ENCODE data around the gene EIF5AL1.
"Not testable (repeated sequence)": the region's sequence is repeated elsewhere in the genome, so short reads cannot be mapped to it uniquely, and the experiment has no call there.

EIF5AL1 gene

DNA sequence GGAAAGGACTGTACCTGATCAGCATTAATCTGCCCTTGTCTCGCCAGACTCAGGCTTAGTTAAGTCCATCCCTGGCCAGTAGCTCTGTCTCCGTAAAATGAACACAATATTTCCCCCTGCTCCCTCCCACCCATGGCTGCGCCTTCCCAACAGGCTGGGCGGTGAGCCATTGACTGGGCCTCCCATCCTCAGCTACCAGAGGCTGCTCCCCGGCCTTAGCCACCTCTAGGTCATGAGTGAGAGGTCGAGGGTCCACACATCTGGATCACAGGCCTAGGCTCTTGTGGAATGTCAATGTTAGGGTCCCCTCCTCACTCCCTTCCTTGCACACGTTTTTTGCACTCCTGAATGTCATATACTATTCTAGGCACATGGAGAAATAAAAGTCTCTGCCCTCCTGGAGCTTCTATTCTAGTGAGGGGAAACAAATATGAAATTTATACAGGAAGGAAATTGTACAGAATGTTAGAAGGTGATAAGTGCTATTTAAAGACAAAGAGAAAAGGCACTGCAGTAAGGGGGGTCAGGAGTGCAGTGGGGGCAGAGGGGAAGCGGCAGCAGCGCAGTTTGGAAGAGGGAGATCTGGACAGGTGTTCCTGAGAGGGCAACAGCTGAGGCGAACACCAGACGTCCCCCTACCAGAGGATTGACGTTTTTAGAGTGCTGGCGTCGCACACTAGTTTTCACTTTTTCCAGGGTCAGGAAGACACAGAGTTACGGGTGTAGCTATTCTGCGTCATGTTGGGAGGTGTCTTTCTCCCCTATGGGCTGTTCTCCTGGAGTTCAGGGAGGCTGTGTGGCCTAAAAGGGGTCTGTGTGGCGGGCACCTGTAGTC, 17.2 kb upstream of the EIF5AL1 start:
- ATAC-seq = no peak
- no peaks in the 10 kb centered on the region for H3K4me1 Mint-ChIP-seq
- H3K36me3 Mint-ChIP-seq (ENCODE audit: low read depth) = no peaks in the 10 kb centered on the region
- no peak for DNase-seq
- H3K27me3 Mint-ChIP-seq = peaks cover 7% of the 10 kb centered on the region
- no peak overlapping the region for H3K4me3 Mint-ChIP-seq
- H3K27ac Mint-ChIP-seq = no peak overlapping the region
- no peaks in the 10 kb centered on the region for H3K9me3 Mint-ChIP-seq

DNA sequence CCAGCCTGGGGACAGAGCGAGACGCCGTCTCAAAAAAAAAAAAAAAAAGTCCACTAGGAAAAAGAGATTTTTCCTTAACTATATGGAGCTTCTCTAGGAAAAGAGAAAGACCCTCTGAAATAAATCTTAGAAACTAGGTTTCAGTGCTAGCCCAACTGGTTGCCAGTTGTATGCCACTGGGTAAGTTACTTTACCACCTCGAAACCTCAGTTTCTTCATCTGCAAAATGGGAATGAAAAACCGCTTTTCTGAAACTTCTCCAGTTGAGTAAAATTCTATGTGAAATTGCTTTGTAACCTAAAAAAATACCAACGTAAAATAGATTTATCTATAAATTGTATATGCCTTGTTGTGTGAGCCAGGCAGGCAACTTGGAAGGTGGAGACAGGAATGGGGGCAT, 16.5 kb upstream of the EIF5AL1 start:
- Mint-ChIP-seq H3K4me3 (no peak overlapping the region), H3K27ac (no peak overlapping the region), H3K36me3 (ENCODE audit: low read depth) (no peaks in the 10 kb centered on the region), H3K4me1 (no peaks in the 10 kb centered on the region), H3K27me3 (peaks cover 7% of the 10 kb centered on the region), H3K9me3 (no peaks in the 10 kb centered on the region)
- no peak for ATAC-seq
- no peak for DNase-seq

DNA sequence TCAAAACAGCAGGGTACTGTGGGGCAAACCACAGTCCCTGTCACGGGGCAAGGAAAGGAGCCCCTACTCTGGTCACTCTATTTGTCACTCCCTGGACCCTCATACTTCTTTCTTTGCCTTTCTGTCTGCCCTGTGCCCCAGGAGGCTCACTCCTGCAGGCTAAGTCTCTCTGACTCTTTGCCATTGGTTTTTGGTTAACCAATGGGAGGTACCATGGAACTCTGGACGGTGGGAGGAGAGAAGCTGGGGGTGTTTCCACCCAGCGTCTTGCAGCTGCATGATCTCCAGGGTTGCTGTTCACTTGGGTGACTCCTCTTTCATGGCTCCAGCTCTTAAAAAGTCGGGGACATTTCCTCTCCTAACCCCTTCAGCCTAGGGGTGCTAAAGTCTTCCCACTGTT, 15.4 kb upstream of the EIF5AL1 start:
- Mint-ChIP-seq H3K36me3 (ENCODE audit: low read depth) (no peaks in the 10 kb centered on the region), H3K4me1 (no peaks in the 10 kb centered on the region), H3K4me3 (no peak overlapping the region), H3K27me3 (peaks cover 8% of the 10 kb centered on the region), H3K27ac (no peak overlapping the region), H3K9me3 (no peaks in the 10 kb centered on the region)
- ATAC-seq (no peak), DNase-seq (no peak)

DNA sequence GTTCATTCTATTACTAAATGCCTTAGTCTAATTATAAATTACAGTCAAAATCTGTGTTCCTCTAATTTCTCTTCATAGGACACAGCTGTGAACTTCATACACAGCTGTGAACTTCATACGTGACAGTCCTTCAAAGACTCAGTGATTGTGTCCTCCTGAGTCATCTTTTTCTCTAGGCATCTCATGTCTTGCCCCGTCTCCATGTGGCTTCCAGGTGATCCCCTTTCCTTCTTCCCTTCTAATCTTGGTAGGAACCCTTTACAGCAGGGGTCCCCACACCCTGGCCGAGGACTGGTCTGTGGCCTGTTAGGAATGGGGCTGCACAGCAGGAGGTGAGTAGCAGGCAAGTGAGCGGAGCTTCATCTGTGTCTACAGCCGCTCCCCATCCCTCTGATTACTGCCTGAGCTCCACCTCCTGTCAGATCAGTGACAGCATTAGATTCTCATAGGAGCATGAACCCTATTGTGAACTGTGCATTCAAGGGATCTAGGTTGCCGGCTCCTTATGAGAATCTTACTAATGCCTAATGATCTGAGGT, 14.0 kb upstream of the EIF5AL1 start:
- no peaks in the 10 kb centered on the region for H3K4me1 Mint-ChIP-seq
- no peak overlapping the region for H3K27ac Mint-ChIP-seq
- no peak for ATAC-seq
- no peak for DNase-seq
- no peaks in the 10 kb centered on the region for H3K9me3 Mint-ChIP-seq
- no peaks in the 10 kb centered on the region for H3K36me3 Mint-ChIP-seq (ENCODE audit: low read depth)
- no peak overlapping the region for H3K4me3 Mint-ChIP-seq
- H3K27me3 Mint-ChIP-seq = peaks cover 15% of the 10 kb centered on the region

DNA sequence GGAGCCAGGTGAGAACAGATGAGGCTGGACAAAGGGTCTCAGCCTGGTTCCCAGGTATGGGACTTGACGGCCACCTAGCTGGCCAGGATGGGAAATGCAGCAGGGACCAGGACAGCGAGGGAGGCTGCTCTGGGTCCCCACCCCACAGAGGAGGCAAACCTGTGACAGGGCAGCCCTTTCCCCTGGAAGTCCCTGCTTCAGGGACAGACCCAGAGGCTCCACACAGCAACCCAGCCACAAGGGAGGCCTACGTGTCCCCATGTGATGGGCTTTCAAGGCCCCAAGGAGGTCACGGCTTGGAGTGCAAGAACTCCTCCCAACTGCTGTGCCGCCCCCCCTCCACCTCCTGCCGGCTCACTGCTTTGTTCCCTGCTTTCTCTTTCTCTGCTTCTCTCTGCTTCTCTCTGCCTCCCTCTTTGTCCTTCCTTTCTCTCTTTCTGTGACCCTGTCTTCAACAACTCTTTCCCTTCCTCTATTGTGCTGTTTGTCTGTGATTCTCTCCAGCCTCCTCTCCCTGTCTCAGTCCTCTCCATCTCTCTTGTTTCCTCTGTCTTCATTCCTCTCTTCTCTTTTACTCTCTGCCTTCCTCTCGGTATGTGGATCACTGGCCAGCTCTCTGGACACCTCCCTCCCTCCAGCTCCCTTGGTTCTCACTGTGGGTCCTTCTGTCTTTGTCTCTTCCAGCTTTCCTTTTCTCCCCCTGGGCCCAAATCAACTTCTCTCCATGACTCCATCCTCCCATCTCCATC, 9.6 kb upstream of the EIF5AL1 start:
- no peaks in the 10 kb centered on the region for H3K36me3 Mint-ChIP-seq (ENCODE audit: low read depth)
- no peaks in the 10 kb centered on the region for H3K9me3 Mint-ChIP-seq
- H3K4me1 Mint-ChIP-seq = no peaks in the 10 kb centered on the region
- no peak overlapping the region for H3K4me3 Mint-ChIP-seq
- peaks cover 21% of the 10 kb centered on the region for H3K27me3 Mint-ChIP-seq
- H3K27ac Mint-ChIP-seq = no peak overlapping the region
- DNase-seq (no peak), ATAC-seq (no peak)

DNA sequence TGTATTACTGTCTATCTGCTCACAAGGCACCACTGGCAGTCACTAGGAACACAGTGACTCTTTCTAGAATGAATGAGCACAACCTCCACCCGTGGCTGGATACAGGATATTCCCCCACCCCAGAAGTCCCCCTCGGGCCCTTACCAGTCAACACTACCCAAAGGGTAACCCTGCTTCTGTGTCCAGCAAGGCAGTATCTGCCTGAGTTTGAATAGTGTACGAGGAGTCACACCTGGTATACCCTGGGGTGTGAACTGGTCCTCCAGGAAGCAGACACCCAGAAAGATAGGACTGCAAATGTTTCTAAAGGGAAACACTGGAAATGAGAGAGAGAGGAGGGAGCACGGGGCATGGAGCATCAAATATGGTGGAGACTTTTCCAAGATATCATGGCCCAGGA, 8.5 kb upstream of the EIF5AL1 start:
- not testable (repeated sequence) for H3K36me3 Mint-ChIP-seq (ENCODE audit: low read depth); H3K27ac Mint-ChIP-seq; DNase-seq; ATAC-seq; H3K4me3 Mint-ChIP-seq; H3K9me3 Mint-ChIP-seq; H3K4me1 Mint-ChIP-seq
- H3K27me3 Mint-ChIP-seq = peaks cover 17% of the 10 kb centered on the region

DNA sequence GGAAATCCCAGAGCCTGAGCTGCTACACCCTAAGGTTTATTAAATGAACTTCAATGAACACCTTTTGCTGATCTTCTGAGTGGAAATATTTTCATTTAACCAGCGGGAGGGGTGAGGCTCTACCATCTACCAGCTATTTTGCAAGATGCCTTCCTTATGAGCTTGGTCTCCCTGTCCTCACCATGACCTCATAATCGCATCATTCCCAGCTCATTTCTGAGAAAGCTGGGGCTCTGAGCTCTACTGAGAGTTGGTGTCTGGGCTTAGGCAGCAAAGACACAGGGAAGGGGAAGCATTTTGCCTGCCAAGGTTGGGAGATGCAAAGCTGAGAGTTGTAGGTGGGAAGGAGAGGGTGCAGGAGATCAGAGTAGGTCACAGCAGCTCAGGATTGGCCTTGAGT, 7.8 kb upstream of the EIF5AL1 start:
- H3K27ac Mint-ChIP-seq; DNase-seq; ATAC-seq; H3K4me1 Mint-ChIP-seq; H3K36me3 Mint-ChIP-seq (ENCODE audit: low read depth); H3K9me3 Mint-ChIP-seq; H3K4me3 Mint-ChIP-seq: not testable (repeated sequence)
- H3K27me3 Mint-ChIP-seq = peaks cover 14% of the 10 kb centered on the region

DNA sequence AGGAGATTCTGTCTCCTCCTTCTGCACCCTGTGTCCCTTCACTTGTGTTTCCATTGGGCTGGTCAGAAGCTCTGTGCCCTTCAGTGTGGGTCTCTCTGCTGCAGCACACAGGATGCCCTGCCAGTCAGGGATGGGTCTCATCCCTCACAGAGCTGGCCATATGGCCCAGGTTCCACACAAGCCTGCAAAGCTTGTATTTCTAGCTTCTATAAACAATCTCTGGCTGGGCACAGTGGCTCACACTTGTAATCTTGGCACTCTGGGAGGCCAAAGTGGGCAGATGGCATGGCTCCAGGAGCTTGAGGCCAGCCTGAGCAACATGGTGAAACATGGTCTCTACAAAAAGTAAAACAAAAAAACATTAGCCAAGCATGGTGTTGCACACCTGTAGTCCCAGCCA, 7.0 kb upstream of the EIF5AL1 start:
- not testable (repeated sequence) for H3K27ac Mint-ChIP-seq; H3K9me3 Mint-ChIP-seq; H3K4me3 Mint-ChIP-seq; H3K36me3 Mint-ChIP-seq (ENCODE audit: low read depth); DNase-seq; H3K4me1 Mint-ChIP-seq; ATAC-seq
- H3K27me3 Mint-ChIP-seq = peaks cover 14% of the 10 kb centered on the region

DNA sequence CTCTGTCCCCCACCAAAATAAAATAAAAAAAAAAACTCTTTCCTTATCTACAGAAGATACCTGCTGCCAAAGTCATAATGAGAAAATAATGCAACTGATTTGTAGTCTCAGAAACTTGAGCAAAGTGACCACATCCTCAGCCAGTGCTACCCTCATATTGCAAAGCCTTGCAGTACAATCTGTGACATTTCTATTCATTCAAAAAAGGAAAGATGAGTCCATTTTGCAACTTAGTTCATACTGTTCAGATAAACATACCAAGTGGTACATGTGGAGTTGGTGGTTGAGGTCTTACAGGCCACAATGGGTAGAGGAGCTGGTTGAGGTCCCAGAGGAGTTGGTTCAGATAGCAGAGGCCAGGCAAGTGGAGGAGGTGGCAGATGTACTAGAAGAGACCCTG, 6.5 kb upstream of the EIF5AL1 start:
- Mint-ChIP-seq H3K9me3 (no peaks in the 10 kb centered on the region), H3K36me3 (ENCODE audit: low read depth) (no peaks in the 10 kb centered on the region), H3K4me1 (no peaks in the 10 kb centered on the region), H3K27ac (no peak overlapping the region), H3K27me3 (peaks cover 14% of the 10 kb centered on the region), H3K4me3 (no peak overlapping the region)
- no peak for ATAC-seq
- DNase-seq = no peak

DNA sequence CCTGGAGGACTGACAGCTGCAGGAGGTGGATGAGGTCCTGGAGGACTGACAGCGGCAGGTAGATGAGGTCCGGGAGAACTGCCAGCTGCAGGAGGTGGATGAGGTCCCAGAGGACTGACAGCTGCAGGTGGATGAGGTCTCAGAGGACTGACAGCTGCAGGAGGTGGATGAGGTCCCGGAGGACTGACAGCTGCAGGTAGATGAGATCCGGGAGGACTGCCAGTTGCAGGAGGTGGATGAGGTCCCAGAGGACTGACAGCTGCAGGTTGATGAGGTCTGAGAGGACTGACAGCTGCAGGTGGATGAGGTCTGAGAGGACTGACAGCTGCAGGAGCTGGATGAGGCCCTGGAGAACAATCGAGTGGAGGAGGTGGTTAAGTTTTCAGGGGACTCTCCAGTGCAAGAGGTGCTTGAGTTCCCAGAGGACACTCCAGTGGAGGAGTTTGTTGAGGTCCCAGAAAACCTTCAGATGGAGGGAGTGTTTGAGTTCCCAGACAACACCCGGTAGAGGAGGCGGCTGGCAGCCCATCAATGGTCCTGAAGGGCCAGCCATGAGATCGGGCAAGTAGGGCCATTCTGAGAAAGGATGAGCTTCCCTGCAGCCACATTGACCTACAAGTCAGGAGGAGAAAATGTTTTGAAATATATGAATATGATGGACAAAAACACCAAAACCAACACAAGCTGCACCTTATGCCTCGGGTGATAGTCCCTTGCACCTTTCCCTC, 4.7 kb upstream of the EIF5AL1 start:
- no peaks in the 10 kb centered on the region for H3K36me3 Mint-ChIP-seq (ENCODE audit: low read depth)
- H3K27ac Mint-ChIP-seq = no peak overlapping the region
- no peak overlapping the region for H3K4me3 Mint-ChIP-seq

DNA sequence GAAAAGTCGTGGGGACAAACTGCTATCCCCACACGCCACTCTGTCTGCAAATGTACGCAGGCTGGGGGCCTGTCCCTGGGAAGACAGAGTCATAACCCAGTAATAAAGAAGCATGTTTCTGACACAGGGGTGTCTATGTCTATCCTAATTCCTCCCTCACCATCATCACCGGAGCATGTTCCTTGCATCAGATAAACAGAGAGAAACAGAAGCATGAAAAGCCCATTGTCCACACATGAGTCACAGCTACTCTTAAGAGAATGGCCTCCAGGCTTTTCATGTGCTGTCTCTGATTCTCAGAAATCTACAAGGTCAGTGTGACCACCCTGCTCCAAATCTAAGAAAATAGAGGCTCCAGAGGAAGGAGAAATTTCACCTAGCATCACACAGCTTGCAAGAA, 4.1 kb upstream of the EIF5AL1 start:
- ATAC-seq, H3K9me3 Mint-ChIP-seq, H3K4me3 Mint-ChIP-seq: not testable (repeated sequence)

More for the DNA sequence above, 4.7 kb upstream of the EIF5AL1 start:
- DNase-seq = no peak
- no peaks in the 10 kb centered on the region for H3K9me3 Mint-ChIP-seq
- H3K4me1 Mint-ChIP-seq = no peaks in the 10 kb centered on the region
- ATAC-seq = no peak
- H3K27me3 Mint-ChIP-seq = peaks cover 11% of the 10 kb centered on the region

DNA sequence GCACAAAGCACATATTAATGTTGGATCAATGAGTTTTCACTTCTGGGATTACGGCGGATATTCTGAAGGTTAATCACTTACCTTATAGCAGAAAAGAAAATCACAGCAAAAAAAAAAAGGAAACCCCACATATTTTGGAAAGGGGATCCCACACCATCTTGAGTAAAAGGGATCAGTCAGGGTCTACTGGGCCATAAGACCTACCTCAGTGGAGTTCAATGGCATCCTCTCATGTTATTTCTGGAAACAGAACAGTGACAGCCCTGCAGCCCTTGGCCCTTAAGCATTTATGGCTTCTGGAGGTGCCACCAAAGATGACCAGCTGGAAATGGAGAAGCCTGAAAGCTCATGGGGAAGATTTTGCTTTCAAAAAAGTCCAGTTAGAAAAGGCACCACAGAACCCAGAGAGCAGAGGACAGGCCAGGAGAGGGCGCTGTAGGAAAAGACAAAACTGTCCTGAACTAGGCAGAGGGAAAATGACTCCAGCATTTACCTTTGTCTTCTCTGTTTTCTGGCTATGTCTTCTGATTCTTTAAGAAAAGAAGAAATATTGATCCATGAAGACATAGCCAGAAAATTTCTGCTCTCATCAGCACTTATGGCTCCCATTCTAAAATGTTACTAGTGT, 2.9 kb upstream of the EIF5AL1 start:
- not testable (repeated sequence) for H3K27me3 Mint-ChIP-seq; H3K4me1 Mint-ChIP-seq; ATAC-seq; DNase-seq; H3K4me3 Mint-ChIP-seq; H3K36me3 Mint-ChIP-seq (ENCODE audit: low read depth); H3K27ac Mint-ChIP-seq; H3K9me3 Mint-ChIP-seq

More for the DNA sequence above, 4.1 kb upstream of the EIF5AL1 start:
- not testable (repeated sequence) for H3K4me1 Mint-ChIP-seq; H3K27me3 Mint-ChIP-seq; DNase-seq; H3K36me3 Mint-ChIP-seq (ENCODE audit: low read depth); H3K27ac Mint-ChIP-seq

DNA sequence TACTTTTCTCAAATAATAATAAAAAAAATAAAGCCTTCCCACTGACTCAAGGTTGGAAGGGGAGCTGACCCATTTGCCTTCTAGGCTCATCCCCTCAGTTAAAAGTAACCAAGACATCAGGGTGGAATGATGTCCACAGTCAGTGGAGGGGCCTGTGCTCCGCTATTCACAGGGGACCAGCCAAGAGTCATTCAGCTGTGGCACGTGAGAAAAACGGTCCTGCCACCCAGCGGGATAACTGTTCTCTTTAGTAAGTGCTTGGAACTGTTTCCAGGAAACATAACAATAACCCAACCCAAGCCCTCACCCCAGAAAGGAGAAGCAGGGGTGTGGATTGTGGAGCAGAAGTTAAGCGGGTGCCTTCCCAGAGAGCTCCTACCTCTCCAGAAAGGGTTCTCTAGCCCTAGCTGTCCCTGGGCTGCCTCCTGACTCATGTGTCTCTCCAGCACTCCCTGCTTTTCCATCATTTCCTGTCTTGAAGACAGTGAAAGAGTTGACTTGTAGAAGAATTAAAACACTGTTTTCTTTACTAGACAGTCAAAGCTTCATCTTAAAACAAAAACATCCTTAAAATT, 2.3 kb upstream of the EIF5AL1 start:
- ATAC-seq; H3K4me3 Mint-ChIP-seq; H3K9me3 Mint-ChIP-seq; DNase-seq; H3K4me1 Mint-ChIP-seq; H3K27me3 Mint-ChIP-seq; H3K36me3 Mint-ChIP-seq (ENCODE audit: low read depth); H3K27ac Mint-ChIP-seq: not testable (repeated sequence)

All from activated naive CD8-positive, alpha-beta T cell treated with anti-CD3 and anti-CD28 coated beads, Interleukin-2, amount 50 U/mL, for 24 hours (primary cell).